GM23338 (cell line): Measurements from ENCODE around the gene TMEM234.

Experiments used
- CTCF ChIP-seq, 2 experiments: fragments of 200-600 bp in 1 of 2; sonication (generic) in 1 of 2; conservative IDR thresholded peaks; 2 replicates each; pipeline versions ENCODE4 v1.5.1 to v1.6.1; 2016 to 2017; ENCODE audit warnings: antibody characterized with exemption in 2 of 2, low read depth in 2 of 2, mild to moderate bottlenecking in 2 of 2, moderate library complexity in 1 of 2
- REST ChIP-seq: IDR thresholded peaks from one replicate; pipeline ENCODE4 v1.6.1; 2018; ENCODE audit warnings: antibody characterized with exemption; ENCODE audit not compliant: unreplicated experiment

GRCh38 chr1:32186491-32186890, 35.7 kb downstream of the TMEM234 start:
- no peak for TF ChIP-seq CTCF (conservative IDR thresholded peaks at IDR 0.05; ENCODE audit: low read depth in 2 of 2)
- no peak for TF ChIP-seq REST
